HG03520 (cell line): Measurements from ENCODE around the gene CTXN1.
"Not testable (repeated sequence)": the region's sequence is repeated elsewhere in the genome, so short reads cannot be mapped to it uniquely, and the experiment has no call there.

ENCODE experiments used
- ATAC-seq: cut with Tn5 transposase; IDR thresholded peaks from one replicate; pipeline ENCODE4 v1.9.1; 2021; ENCODE audit warnings: mild to moderate bottlenecking, moderate library complexity; ENCODE audit not compliant: unreplicated experiment

Gene CTXN1

GRCh38 chr19:7902796-7903243, 23.1 kb downstream of the CTXN1 start:
- ATAC-seq = no peak

GRCh38 chr19:7901337-7901736, 24.6 kb downstream of the CTXN1 start:
- ATAC-seq = no peak

- no peak for ATAC-seq
Observed at GRCh38 chr19:7900931-7901330, 25.0 kb downstream of the CTXN1 start.

- no peak for ATAC-seq
Observed at GRCh38 chr19:7900401-7900870, 25.5 kb downstream of the CTXN1 start.

- no peak for ATAC-seq
Observed at GRCh38 chr19:7899751-7900378, 26.1 kb downstream of the CTXN1 start.

GRCh38 chr19:7898967-7899366, 27.0 kb downstream of the CTXN1 start:
- ATAC-seq = no peak

GRCh38 chr19:7897292-7897691, 28.6 kb downstream of the CTXN1 start:
- no peak for ATAC-seq

GRCh38 chr19:7895565-7895964, 30.4 kb downstream of the CTXN1 start:
- no peak for ATAC-seq

- ATAC-seq = no peak
Observed at GRCh38 chr19:7894612-7895309, 31.2 kb downstream of the CTXN1 start.

GRCh38 chr19:7893362-7894101, 32.4 kb downstream of the CTXN1 start:
- ATAC-seq = not testable (repeated sequence)

- no peak for ATAC-seq
Observed at GRCh38 chr19:7888826-7889217, 37.1 kb downstream of the CTXN1 start.

GRCh38 chr19:7888145-7888825, 37.6 kb downstream of the CTXN1 start, which contains the start of gene LRRC8E:
Gene LRRC8E (plus strand): TSS chr19:7888510. CDS start chr19:7895604, 7,094 bp downstream.
- no peak for ATAC-seq

- ATAC-seq = no peak
Observed at GRCh38 chr19:7887408-7888144, 38.4 kb downstream of the CTXN1 start.

GRCh38 chr19:7885818-7886217, 40.1 kb downstream of the CTXN1 start:
- no peak for ATAC-seq

- no peak for ATAC-seq
Observed at GRCh38 chr19:7883796-7884570, 42.0 kb downstream of the CTXN1 start.

GRCh38 chr19:7883105-7883504, 42.8 kb downstream of the CTXN1 start:
- ATAC-seq = no peak

GRCh38 chr19:7881910-7882309, 44.0 kb downstream of the CTXN1 start:
- ATAC-seq = no peak

- no peak for ATAC-seq
Observed at GRCh38 chr19:7879836-7880235, 46.1 kb downstream of the CTXN1 start.

GRCh38 chr19:7879111-7879807, 46.7 kb downstream of the CTXN1 start:
- no peak for ATAC-seq
